HG02763 (cell line): Measurements from ENCODE around the gene LCNL1.
A peak's percentile ranks its signal among the peaks of the same experiment; 100 is the strongest.
"Not testable (repeated sequence)": the region's sequence is repeated elsewhere in the genome, so short reads cannot be mapped to it uniquely, and the experiment has no call there.

Experiments used
- ATAC-seq: cut with Tn5 transposase; IDR thresholded peaks from one replicate; pipeline ENCODE4 v1.9.1; 2021; ENCODE audit warnings: mild to moderate bottlenecking, moderate library complexity; ENCODE audit not compliant: unreplicated experiment

Gene LCNL1

DNA sequence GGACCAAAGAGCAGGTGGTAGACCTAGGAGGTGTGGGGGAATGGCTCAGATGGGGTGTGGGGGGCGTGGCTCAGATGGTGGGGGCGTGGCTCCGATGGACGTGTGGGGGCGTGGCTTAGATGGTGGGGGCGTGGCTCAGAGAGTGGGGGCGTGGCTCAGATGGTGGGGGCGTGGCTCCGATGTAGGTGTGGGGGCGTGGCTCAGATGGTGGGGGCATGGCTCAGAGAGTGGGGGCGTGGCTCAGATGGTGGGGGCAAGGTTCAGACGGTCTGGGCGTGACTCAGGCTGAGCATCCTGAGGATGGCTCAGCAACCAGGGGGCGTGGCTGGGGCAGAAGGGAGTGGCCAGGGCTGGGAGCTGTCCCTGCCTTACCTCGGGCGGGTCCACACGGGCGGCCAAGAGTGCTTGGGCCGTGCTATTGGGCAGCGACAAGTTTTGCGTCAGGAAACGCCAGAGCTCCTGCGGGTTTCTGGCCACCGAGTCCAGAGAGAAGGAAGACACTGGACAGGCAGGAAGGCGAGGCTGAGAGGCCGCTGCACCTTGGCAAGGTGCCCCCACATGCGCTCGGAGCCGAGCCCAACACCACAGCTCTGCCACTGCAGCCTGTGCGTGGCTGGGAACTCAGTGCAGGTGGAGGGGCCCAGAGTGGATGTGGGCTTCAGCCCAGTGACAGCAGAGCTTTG is 39.3 kb downstream of the LCNL1 start:
- no peak for ATAC-seq

DNA sequence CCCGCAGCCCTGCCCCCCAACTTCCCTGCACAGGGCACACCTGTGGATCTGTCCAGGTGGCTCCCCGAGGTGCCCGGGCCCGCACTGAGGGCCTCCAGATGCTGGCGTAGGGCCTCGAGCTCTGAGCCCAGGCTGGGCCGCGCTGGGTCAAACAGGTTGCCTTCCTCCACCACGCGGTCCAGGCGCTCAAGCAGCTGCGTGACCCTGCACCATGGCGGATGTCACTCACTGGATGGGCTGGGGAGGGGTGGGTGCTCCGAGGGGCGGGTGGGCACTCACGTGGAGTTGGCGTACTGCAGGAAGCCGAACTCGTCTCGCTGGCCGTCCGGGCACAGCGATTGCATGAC is 39.8 kb downstream of the LCNL1 start:
- ATAC-seq: no peak

DNA sequence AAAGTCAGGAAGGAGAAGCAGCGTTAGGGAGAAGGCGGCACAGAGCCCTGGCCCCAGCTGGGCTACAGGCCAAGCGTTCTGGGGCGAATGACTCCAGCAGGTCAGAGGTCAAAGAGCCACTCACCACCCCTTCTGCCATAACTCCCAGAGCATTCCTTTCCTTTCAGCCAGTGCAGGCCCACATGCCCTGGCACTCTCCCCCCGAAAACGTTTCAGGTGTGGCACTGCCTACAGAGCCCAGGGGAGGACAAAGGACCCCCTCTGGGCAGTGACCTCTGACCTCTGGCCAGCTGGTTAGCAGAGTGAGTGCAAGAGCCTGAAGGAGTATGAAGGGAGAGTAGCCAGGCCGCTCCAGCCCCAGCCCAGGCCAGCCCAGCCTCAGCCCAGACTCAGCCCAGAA is 40.4 kb downstream of the LCNL1 start:
- ATAC-seq: no peak

DNA sequence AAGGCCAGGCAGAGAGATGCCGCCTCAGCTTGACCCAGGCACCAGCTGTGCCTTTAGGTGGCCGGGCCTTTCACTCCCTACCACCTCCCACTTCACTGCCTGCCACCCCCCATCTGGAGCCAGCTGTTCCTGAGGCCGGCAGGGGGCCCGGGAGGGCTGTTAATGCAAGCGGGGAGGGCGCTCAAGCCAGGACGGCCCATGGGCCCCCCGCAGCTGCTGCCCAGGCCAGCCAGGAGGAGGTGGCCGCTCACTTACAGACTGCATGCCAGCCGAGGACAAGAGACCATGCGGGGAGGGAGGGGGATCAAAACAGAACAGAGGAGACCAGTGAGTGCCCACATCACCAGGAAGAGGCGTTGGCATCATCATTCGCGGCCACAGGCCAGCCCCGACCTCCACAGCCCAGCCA is 40.8 kb downstream of the LCNL1 start:
- ATAC-seq: no peak

DNA sequence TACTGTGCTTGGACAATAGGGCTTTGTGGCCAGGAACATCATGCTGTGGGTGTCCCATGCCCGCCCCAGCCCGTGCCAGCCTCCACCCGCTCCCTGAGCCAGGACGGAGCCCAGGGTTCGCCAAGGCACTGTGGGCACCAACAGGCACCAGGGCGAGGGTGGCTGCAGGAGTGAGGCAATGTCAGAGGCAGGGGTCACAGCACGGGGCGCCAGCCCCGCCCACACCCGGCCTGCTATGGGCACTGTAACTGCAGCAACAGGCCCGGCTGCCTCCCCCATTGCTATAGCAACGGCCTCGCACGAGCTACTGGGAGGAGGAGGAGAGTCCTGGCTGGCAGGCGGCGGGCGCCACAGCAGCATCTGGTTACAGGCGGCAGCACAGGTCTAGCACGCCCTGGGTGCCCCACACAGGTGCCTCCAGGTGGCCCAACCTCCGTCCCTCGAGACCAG is 42.7 kb downstream of the LCNL1 start:
- no peak for ATAC-seq

DNA sequence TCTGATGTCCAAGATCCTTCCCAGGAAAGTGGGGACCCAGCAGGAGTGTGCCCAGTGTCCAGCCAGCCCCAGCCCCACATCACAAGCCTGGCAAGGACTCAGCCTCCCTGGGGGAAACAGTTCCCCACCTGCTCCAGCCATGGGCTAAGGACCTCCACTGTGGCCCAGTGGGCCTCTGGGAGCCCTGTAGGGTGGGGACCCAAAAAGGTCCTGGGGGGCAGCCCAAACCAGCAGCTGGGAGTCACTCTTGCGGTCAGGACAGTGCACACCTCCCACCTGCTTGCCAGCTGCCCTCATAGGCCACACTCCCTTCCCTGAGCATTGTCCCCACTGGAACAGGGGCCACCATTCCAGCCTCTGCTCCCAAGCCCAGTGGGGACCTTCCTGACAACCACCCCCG is 43.6 kb downstream of the LCNL1 start:
- ATAC-seq: no peak

DNA sequence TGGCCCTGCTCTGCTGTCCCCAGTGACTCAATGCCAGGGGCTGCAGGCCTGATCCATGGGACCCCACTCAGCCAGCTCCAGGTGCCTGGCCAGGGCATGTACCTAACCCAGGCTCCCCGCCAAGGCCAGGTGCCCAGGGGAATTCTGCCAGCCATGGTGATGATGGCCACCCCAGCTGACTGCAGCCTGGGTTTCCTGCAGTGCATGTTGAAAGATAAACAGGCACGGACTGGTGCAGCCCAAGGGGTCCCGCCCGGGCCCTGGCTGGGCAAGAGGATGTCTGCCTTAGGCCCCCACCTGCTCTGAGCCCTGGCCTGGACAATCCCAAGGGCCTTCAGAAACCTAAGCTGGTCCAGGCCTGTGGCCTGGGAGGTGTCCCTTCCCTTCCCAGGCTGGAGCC is 44.0 kb downstream of the LCNL1 start:
- ATAC-seq: no peak

DNA sequence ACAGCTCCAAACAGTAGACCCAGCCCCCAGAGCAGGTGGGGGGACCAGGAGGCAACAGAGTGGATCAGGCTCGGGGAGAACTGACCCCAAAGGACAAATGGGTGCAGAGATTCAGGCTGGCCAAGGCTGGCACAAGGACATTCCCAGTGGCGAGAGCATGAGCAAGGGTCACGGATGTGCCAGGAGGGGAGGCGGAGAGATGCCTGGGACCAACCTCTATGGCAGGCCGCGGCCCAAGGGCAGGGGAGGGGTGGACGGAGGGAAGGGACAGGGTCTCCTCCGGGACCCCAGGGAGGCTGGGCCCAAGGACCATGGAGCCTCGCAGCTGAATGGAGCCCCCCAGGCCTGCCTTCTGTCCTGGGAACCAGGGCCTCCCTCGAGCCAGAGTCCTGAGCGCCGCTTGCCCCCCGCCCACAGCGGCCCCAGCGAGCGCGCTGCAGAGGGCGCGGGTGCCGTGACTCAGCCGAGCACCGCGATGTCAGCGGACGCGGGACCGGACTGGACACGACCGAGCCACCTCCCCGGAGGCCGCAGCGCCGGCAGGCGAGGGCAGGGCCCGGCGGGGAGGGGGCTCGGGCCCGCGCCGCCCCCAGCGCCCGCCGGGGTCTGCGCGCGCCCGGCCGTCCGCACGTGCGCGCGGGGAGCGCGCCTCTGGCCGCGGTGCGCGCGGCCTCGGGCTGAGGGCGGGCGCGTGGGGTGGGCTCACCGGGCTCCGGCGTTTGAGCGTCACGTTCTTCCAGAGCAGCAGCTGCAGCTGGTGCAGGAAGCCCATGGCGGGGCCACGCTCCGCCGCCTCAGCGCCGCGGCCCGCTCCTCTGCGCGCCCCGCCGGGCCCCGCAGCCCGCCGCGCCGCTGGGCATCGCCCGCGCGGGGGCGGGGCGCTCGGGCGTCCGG is 44.8 kb downstream of the LCNL1 start, which contains the start of gene ABCA2:
ABCA2 (minus strand) TSS at position 869 of the 894 bp plus-strand sequence; CDS start at position 772, 97 bp downstream.
- ATAC-seq: no peak

DNA sequence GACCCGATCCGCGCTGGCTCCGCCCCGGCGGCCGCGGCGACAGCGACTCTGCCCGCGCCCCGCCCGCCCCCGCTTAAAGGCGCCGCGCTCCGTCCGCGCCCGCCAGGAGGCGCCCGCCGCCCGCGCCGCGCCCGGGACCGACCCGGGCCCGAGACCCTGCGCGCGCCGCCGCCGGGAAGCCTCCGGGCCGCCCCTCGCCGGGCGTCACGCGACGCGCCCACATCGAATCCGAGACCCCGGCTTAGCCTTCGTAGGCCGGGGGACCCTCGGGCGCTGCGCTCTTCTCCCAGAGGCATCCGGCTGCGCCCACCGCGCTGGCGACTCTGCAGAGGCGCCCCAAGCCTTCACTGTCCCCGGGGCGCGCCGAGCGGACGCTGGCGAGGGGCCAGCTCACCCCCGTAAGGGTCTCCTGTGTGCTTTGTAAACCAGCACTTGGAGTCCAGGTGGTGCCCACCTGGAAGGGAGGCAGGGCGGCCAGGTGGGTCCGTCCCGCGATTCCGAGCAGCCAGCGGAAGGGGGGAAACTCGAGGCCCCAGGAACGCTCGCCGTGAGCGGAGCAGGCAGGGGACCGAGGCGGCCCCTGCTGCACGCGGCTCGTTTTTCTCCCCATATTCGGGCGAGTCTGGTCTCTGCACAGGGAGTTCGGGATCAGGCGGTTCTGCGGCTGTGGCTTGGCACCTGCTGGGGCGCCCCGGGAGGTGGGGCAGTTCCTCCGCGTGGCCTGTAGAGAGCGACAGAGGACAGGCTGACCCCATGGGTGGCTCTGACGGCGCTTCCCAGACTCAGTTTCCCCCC is 45.7 kb downstream of the LCNL1 start:
- peak; percentile 50 for ATAC-seq

DNA sequence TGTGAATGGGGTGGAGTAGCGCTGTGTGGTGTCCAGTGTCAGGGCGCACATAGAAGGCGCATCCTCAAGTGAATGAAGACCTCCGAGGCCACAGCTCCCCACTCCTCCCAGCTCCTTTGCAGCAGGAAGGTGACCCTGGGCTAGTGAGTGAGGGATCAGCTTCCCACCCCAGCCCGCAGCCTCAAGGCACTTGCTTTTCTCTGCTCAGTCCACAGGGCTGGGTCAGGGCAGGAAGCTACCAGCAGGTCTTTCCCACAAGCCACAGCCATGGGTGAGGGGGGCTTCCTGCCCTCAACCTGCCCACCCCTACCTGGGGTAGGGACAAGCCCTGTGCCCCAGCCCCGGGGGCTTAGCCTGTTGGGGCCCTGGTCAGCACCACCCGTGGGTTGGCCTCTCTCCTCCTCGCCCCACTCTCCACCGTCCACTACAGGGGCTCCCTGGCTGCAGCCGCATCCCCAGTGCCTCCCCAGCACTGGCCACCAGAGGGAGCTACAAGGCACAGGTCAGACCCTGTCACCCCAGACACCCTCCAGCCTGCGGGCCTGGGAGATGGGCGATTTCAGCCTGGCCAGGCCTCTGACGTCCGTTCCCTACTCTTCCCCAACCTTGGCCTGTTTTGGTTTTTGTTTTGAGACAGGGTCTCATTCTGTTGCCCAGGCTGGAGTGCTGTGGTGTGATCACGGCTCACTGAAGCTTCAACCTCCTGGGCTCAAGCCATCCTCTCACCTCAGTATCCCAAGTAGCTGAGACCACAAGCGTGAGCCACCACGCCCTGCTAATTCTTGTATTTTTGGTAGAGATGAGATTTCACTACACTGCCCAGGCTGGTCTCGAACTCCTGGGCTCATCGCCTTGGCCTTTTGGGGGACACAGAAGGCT is 46.5 kb downstream of the LCNL1 start:
- no peak for ATAC-seq

DNA sequence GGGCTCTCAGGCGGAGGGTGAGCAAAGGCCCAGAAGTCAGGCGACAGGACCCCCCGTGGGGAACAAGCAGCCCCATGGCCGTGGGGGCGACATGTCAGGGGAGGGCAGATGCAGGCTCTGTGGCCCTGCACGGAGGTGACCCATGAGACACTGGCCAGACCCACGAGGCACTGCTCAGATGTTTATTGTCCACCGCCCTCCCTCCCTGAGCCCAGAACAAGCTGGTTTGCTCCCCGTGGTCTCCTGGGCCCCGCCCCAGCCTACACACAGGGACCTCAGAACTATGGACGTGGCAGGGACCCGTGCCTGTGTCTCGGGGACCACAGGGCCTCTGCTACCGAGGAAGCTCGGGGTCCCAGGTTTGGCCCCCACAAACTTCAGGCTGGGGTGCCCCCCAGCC is 47.2 kb downstream of the LCNL1 start:
- ATAC-seq: no peak

DNA sequence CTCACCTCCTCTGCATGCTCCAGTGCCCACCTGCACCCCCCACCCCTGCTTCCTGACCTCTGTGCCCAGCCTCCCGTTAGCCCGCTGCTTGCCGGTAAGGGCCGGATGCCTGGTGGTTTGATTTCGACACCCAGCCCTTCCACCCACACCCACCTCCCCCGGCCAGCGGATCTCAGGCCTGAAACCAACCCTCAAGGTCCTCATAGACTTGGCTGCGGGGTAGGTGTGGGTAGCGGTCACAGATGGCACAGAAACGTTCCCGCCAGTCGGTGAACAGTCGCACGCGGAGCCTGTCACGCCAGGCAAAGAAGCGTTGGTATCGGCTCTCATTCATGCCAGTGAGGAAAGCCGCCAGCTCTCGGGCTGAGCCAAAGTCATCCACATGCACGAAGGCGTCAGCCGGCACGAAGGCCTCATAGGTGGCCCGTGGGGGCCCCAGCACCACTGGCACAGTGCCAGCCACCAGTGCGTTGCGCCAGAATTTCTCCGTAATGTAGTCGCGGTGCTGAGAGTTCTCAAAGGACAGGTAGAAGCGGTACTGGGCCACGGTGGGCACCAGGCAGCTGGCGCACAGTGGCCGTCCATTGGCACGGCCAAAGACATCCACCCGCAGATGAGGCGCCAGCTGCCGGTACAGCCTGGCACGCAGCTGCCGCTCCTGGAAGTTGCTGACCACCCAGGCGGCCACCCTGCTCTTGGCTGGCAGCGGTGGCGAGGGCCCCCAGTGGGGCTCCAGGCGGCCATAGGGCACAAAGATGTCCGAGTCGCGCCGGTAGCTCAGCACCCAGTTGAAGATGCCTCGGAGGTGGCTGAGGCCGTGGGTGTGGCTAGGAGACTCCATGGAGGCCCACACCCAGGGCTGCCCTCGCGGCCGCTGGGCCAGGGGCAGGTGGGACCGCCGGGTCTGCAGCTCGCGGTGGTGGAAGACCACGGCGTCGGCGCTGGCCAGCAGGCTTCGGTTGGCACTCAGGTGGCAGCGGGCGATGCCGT is 48.0 kb downstream of the LCNL1 start:
- ATAC-seq: no peak

DNA sequence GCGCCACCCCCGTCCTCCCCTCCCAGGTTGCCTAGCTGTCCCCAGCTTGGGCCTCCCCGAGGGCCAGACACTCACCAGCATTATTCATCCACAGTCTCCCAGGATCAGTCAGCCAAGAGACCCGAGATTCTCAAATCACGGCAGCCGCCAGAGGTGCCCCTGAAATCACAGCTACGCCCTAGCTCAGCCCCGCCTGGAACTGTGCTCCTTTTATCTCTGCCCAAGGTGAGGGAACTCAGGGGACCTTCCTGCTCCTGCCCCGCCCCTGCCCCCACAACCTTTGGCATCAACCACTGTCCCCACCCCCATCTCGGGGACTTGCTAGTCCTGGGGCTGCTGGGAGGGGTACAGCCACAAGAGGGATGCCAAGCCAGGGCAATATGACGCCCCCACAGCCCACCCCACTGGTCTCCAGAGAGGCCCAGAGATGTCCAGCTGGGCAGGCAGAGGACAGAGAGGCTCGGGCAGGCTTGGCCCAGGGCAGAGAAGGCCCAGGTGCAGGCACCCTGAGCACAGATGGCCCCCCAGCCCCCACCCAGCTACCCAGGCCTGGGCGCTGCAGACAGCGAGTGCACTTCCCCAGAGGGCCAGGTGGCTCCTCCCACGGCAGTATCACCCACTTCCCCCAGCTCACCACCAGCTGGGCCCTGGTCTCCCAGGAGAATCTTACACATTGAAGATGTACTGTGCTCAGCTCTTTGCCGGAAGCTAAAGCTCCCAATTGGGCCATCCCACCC is 49.3 kb downstream of the LCNL1 start, which contains the start of gene FUT7:
FUT7 (minus strand) TSS at position 185 of the 737 bp plus-strand sequence; CDS start at position 88, 97 bp downstream.
- no peak for ATAC-seq

DNA sequence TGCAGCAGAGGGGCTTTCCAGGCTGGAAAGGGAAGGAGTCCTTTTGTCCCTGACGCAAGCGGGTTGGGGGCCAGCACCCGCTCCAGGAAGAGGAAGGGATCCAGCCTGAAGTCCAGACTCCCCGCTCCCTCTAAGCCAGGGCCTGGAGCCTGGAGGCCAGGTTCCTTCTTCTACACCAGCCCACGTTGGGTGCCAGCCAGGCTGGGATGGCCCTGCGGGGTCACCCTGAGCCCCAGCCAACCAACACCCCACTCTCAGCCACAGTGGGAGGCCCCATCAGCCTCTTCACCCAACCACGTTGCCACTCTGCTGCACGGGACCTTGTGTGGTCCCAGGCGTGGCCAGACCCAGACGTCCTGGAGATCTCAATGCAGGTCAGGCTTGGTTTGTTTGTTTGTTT is 50.1 kb downstream of the LCNL1 start:
- ATAC-seq: no peak

DNA sequence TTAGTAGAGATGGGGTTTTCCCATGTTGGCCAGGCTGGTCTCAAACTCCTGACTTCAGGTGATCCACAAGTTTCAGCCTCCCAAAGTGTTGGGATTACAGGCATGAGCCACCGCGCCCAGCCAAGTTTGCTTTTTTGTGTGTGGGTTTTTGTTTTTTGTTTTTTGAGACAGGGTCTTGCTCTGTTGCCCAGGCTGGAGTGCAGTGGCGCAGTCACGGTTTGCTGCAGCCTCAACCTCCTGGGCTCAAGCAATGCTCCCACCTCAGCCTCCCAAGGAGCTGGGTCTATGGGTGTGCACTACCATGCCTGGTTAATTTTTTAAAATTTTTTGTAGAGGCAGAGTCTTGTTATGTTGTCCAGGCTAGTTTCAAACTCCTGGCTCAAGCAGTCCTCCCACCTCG is 50.7 kb downstream of the LCNL1 start:
- ATAC-seq: not testable (repeated sequence)

DNA sequence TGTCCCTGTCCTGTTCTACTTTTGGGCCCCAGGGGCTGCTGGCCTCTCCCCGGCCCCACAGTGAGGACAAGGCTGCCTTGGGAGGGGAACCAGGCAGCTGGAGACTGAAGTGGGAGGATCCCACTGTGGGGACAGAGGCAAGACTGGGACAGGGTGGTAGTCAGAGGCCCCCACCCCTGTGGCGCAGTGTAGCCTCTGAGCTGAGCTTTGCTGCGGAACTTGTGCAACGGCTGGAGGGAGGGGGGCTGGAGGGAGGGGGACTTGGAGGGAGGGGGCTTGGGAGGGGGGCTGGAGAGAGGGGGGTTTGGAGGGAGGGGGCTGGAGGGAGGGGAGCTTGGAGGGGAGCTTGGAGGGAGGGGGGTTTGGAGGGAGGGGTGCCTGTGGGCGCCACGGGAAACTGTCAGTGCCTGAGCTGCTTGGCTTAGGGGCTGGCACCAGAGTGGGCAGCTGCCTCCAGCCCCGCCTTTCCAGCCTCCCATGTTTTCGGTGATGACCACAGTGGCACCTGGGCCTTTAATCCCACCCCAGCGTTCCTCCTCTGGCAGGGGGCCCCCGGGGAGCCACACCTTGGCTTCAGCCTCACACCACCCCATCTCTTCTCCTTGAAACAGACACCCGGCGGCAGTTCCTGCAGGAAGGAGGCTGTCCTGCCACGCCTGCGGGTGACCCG is 51.4 kb downstream of the LCNL1 start:
- no peak for ATAC-seq

DNA sequence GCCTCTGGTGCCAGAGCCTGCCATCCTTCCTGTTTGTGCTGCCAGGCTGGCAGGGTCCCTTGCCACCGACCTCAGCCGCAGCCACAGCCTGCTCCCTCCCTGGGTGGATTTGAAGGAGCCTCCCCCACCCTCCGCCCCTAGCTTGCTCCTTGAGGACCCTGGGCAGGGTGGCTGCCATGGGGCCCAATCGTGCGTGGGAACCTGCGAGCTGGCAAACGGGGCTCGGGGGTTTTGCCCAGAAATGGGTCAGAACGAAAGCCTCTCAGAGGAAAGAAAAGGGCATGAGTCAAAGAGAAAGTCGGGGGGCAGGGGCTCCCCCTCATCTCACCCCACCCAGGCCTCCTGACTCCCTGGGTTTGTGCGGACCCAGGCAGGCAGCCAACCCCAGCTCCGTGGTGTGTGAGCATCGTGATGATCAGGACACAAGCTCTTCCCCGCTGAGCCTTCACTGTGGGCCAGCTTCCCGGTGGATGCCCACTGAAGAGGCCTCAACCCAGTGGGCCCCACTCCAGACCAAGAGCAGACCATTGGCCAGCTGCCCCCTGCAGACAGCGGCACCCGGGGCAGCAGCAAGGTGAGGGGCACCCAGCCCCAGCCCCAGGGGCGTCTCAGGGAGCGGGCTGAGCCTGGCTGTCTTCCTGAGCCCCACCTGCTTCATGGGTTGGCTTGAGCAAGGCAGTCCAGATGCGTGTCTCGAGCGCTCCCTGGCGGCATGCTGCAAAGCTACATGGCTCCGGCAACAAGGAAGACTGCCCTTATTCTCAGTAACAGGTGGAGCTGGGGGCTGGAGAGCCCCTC is 52.1 kb downstream of the LCNL1 start:
- no peak for ATAC-seq
